ENCODE data around the gene PTEN.
A peak's percentile ranks its signal among the peaks of the same experiment; 100 is the strongest.
"Not testable (repeated sequence)": the region's sequence is repeated elsewhere in the genome, so short reads cannot be mapped to it uniquely, and the experiment has no call there.

PTEN gene

GRCh38 chr10:87863053-87863943 is at the start of gene PTEN, which contains the start of gene KLLN:
Gene PTEN, plus strand, starts transcription at chr10:87863625. Its CDS starts 845 bp downstream, at chr10:87864470.
Gene KLLN, minus strand, starts transcription at chr10:87863533. Its CDS starts 1,046 bp downstream, at chr10:87862487.
- peak within 1 kb of the TSS; percentile 86 to 100 (median 96) for H3K27ac ChIP-seq

GRCh38 chr10:87816163-87816897 is 47.1 kb upstream of the PTEN start:
- Histone ChIP-seq H3K4me3 (peak overlapping the region in 1 of 7 experiments; percentile 72), H3K27ac (peak overlapping the region in 1 of 21 experiments; percentile 91)

More at GRCh38 chr10:87863053-87863943, at the start of gene PTEN, which contains the start of gene KLLN:
- peak within 1 kb of the TSS; percentile 66 to 93 (median 77) for H3K4me3 ChIP-seq

DNA sequence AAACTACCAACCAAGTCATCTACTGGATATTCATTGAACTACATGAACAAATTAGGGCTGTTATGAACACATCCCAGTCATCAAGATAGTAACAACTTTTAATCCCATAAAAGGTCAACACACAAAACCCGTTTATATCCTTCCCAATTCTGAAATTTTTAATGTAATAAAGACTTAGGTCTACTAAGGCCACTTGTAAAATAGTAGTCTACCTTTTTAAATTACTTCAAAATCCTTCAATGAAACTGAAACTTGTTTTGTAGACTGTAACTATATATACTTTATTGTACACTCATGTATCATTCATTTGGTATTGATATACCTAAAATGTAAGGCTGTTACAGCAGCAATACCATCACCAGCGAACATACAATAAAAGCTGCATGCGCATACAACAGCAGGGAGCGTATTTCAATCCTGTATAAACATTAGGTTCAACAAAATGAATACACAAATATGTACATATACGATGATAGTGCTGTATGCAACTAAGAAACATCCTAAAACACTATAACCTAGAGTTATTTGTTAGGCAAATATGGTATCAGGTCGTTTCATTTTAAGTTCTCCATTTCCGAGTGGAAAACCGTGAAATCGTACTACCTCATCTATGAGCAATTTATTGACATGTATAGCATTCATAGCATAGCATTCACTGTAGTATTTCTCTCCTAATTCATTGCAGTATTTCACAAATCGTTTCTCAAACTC is 46.4 kb upstream of the PTEN start:
- H3K27ac ChIP-seq, result peak overlapping the region in 20 of 21 experiments; percentile 73 to 96 (median 90)

DNA sequence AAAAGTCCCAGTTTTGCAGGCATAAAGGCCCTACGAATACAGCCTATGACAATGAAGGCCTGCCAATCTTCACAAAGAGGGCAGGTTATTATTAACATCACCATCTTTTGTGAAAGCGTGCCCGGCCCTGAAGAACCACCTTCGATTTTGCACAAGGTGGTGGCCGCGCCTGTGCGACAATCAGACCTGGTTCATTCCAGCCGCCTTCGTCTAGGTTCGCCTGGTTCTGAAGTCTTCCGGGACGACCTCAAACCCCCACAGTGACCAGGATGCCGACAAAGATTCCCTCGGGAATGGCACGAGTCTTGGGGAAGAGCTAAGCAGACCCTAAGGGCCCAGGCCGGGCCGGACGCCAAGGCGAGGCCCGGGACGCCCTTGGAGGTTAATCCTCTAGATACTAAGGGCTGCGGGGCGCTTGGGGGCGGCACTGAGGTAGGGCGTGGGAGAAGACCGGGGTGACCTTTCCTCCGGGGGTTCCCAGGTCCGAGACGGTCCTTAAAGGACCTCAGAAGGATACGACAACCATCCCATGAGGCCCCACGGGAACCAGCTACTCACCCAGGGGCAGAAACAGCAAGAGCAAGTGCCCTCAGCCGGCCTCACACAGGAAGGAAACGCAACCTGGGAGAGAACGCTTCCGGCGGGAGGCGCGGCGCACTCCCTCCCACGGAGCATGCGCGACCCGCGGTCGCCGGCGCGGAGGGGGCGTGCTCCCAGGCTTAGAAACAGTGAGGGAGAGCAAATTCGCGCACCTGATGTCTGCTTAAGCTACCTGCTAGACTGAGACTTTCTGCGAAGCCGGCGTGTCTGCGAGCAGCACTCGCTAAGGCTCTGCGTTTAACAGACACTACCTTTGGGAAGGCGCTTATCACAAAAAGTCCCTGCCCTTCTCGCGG is 45.6 kb upstream of the PTEN start, which contains the start of gene ATAD1:
Gene ATAD1, minus strand, starts transcription at position 618 of the 896 bp plus-strand sequence. CDS start 3,627 bp downstream, outside the sequence.
- Histone ChIP-seq H3K27ac (peak within 1 kb of the TSS; percentile 73 to 96 (median 90)), H3K4me3 (peak within 1 kb of the TSS; percentile 58 to 88 (median 77))

More for the DNA sequence above, 46.4 kb upstream of the PTEN start:
- H3K4me3 ChIP-seq, result peak overlapping the region; percentile 58 to 88 (median 77)

DNA sequence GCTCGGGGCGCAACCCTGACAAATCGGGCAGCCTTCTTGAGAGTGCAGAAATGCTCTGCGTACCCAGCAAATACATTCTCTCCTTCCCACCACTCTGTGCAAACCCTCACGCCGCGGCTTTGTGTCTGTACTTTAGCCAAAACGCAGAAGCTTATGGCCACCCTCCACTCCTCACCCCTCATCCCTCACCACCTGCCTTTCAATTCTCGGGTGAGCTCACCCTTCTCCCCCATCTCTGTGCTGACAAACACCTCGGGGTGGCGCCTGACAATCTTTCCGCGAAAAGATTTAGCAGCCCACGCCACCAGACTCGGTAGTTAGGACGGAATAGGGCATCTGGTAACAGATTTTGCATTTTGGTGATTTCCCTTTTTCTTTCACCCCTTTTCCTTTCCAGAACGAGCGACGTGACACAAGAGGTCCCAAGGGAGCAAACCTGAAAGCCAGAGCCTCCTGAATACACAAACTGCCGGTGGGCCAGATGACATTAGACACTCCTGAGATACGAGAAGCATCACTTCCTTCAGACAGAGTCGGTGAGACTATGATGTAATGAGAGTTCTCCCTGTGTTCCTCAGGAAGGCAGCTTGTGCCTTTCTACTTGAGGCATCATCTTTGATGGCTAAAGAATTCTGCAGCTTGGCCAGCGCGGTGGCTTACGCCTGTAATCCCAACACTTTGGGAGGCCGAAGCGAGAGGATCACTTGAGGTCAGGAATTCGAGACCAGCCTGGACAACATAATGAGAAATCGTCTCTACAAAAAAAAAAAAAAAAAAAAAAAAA is 44.7 kb upstream of the PTEN start:
- H3K27ac ChIP-seq, result peak overlapping the region; percentile 46 to 96 (median 90)
- peak overlapping the region; percentile 58 to 88 (median 77) for H3K4me3 ChIP-seq

GRCh38 chr10:87819289-87819585 is 44.2 kb upstream of the PTEN start:
- no peak overlapping the region for H3K27ac ChIP-seq
- H3K4me3 ChIP-seq, result no peak overlapping the region

GRCh38 chr10:87826653-87827052 is 36.8 kb upstream of the PTEN start:
- Histone ChIP-seq H3K27ac (peak overlapping the region in 1 of 21 experiments; percentile 27), H3K4me3 (no peak overlapping the region)

DNA sequence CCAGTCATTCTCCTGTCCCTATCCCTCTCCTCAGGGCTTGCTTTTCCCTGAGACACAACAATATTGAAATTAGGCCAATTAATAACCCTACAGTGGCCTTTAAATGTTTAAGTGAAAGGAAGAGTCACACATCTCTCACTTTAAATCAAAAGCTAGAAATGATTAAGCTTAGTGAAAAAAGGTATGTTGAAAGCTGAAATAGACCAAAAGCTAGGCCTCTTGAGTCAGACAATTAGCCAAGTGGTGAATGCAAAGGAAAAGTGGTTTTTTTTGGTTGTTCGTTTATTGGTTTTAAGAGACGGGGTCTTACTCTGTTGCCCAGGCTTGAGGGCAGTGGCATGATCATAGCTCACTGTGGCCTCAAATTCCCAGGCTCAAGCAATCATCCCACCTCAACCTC is 35.7 kb upstream of the PTEN start:
- Histone ChIP-seq H3K27ac (no peak overlapping the region), H3K4me3 (no peak overlapping the region)

DNA sequence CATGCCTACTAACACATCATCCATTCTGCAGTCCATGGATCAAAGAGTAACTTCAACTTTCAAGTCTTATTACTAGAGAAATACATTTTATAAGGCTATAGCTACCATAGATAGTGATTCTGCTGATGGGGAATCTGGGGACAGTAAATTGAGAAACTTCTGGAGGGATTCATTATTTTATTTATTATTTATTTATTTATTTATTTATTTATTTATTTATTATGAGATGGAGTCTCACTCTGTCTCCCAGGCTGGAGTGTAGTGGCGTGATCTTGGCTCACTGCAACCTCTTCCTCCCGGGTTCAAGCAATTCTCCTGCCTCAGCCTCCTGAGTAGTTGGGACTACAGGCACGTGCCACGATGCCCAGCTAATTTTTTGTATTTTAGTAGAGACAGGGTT is 34.4 kb upstream of the PTEN start:
- H3K4me3 ChIP-seq, H3K27ac ChIP-seq: not testable (repeated sequence)

- H3K4me3 ChIP-seq, result no peak overlapping the region
- no peak overlapping the region for H3K27ac ChIP-seq
Observed at GRCh38 chr10:87829986-87830729, 33.3 kb upstream of the PTEN start.

DNA sequence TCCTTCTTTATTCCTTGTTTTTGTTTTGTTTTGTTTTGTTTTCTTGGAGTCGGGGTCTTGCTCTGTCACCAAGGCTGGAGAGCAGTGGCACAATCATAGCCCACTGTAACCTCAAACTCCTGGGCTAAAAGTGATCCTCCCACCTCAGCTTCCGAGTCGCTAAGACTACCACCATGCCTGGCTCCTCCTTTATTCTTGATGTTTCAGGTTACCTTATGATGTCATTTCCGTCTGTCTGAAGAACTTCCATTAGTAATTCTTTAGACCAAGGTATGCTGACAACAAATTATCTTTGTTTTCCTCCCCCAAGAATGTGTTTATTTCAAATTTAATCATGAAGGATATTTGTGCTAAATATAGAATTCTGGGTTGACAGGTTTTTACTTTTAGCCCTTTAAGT is 27.3 kb upstream of the PTEN start:
- no peak overlapping the region for H3K4me3 ChIP-seq

DNA sequence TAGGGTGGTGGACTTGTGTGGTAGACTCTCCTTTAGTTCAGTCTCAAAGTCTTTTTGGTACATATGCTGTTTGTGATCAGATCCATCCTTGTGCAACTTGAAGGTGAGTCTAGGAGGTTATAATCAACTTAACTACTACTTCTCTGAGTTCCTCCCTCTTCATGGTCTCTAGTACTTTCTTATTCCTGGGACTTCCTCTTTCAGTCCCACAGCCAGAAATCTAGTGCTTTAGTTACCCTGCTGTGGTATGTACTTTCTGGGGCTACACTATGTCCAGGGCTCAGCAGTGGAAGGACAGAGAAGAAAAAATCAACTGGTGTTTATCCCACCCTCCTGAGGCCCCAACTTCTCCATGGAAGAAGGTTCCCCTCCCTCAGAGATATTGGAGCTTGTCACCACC is 26.0 kb upstream of the PTEN start:
- H3K4me3 ChIP-seq, result no peak overlapping the region
- no peak overlapping the region for H3K27ac ChIP-seq

More for the DNA sequence above, 27.3 kb upstream of the PTEN start:
- no peak overlapping the region for H3K27ac ChIP-seq

DNA sequence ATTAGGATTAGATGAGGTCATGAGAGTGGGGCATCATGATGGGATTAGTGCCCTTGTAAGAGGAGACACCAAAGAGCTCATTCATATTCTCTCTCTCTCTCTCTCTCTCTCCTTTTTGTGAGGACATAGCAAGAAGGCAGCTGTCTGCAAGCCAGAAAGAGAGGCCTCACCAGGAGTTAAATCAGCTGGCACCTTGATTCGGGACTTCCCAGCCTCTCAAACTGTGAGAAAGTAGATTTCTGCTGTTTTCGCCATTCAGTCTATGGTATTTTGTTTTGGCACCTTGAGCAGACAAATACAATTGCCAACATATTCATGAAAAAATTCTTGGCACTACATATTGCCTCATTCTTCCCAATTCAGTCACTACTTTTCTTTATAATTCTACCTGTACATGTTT is 24.8 kb upstream of the PTEN start:
- H3K4me3 ChIP-seq, result no peak overlapping the region
- H3K27ac ChIP-seq, result no peak overlapping the region

DNA sequence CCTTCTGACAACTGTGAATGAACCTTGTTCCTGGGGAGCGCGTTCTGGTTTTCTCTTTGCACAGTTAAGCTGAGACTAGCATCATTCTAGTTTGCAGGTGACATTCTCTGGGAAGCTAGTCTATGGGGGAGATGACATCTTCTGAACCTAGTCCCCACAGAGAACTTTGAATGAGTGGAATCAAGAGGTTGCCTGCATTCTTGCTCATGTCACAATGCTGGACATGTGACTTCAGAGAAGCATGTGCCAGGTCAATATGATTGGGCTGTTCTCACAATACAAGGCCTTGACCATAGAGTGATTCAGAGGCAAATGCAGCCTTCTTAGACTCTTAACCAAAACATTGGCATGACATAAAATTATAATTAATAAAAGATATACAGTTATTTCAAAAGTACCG is 22.2 kb upstream of the PTEN start:
- no peak overlapping the region for H3K27ac ChIP-seq
- H3K4me3 ChIP-seq, result no peak overlapping the region

GRCh38 chr10:87842220-87842641 is 21.2 kb upstream of the PTEN start:
- Histone ChIP-seq H3K27ac (peak overlapping the region in 1 of 21 experiments; percentile 51), H3K4me3 (no peak overlapping the region)

DNA sequence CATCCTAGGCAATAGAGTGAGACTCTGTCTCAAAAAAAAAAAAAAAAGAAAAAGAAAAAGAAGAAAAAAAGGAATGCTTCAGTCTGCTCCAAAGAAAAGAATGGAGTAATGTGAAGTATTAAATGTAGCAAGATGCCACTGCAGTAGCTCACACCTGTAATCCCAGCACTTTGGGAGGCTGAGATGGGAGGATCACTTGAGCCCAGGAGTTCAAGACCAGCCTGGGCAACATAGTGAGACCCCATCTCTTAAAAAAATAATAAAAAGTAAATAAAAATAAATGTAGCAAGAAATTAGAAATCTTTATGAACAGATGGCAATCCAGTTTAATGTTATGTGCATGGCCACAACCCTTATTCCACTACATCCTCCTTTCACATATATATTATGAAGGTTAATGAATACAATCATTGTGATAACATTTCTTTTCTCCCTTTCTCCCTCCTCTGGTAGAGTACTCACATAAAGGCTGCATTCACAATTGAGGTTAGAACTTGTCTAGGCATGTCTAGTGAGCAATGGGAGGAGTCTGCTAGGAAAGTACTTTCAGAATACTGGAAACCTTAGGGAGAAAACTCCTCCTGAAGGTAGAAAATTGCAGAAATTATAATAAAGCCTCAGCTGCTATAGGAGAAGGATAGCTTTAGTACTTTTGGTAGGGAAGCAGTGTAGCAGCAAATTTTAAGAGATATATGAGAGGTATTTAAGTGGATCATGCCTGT is 20.5 kb upstream of the PTEN start:
- Histone ChIP-seq H3K4me3 (no peak overlapping the region), H3K27ac (peak overlapping the region in 5 of 21 experiments; percentile 5 to 62 (median 48))

DNA sequence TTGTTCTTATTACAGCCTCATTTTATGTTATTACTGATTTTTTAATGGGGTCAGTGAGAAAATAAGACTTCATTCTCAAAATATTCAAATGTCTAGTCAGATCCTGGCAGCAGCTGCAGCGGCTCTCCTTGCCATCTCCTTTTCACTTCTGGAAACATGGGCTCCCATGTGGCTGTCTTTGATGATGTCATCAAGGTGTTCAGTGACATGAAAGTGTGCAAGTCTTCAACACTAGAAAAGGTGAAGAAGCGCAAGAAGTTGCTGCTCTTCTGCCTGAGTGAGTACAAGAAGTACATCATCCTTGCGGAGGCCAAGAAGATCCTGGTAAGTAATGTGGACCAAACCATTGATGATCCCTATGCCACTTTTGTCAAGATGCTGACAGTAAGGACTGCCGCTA is 19.7 kb upstream of the PTEN start:
- Histone ChIP-seq H3K4me3 (no peak overlapping the region), H3K27ac (peak overlapping the region in 3 of 21 experiments; percentile 36 to 51 (median 48))
